Activated naive CD8-positive, alpha-beta T cell treated with anti-CD3 and anti-CD28 coated beads, Interleukin-2, amount 50 U/mL, for 24 hours (primary cell): ENCODE data around the gene PACS1.
A peak's percentile ranks its signal among the peaks of the same experiment; 100 is the strongest.

Experiments used
- ATAC-seq: fragments of 150-1000 bp; cut with Tn5 transposase; one replicate; pipeline ENCODE4 v1.10.0; 2021
- DNase-seq: peaks from one replicate; pipeline ENCODE4 v3.0.0; 2021
- H3K27ac Mint-ChIP-seq: one replicate; pipeline ENCODE4 v1.8.0; 2021; ENCODE audit warnings: mild to moderate bottlenecking, mixed read lengths
- H3K27me3 Mint-ChIP-seq: one replicate; pipeline ENCODE4 v1.8.0; 2021; ENCODE audit warnings: mixed read lengths
- H3K36me3 Mint-ChIP-seq: one replicate; pipeline ENCODE4 v1.8.0; 2021; ENCODE audit warnings: low read depth, mixed read lengths
- H3K4me1 Mint-ChIP-seq: one replicate; pipeline ENCODE4 v1.8.0; 2021; ENCODE audit warnings: mixed read lengths
- H3K4me3 Mint-ChIP-seq: one replicate; pipeline ENCODE4 v1.8.0; 2021; ENCODE audit warnings: mild to moderate bottlenecking, moderate library complexity, mixed read lengths
- H3K9me3 Mint-ChIP-seq: one replicate; pipeline ENCODE4 v1.8.0; 2021; ENCODE audit warnings: mixed read lengths

PACS1 gene

GRCh38 chr11:66146940-66147339, 76.9 kb downstream of the PACS1 start:
- H3K4me3 Mint-ChIP-seq, result no peak overlapping the region
- ATAC-seq (no peak), DNase-seq (no peak)
- no peak overlapping the region for H3K27ac Mint-ChIP-seq
- peaks cover 7% of the 10 kb centered on the region for H3K36me3 Mint-ChIP-seq
- H3K9me3 Mint-ChIP-seq, result no peaks in the 10 kb centered on the region
- H3K4me1 Mint-ChIP-seq, result peaks cover 69% of the 10 kb centered on the region
- no peaks in the 10 kb centered on the region for H3K27me3 Mint-ChIP-seq

- H3K27ac Mint-ChIP-seq, result no peak overlapping the region
- H3K9me3 Mint-ChIP-seq, result peaks cover 7% of the 10 kb centered on the region
- no peak for ATAC-seq
- DNase-seq, result no peak
- peaks cover 15% of the 10 kb centered on the region for H3K36me3 Mint-ChIP-seq
- H3K27me3 Mint-ChIP-seq, result no peaks in the 10 kb centered on the region
- no peak overlapping the region for H3K4me3 Mint-ChIP-seq
- peaks cover 44% of the 10 kb centered on the region for H3K4me1 Mint-ChIP-seq
These were observed 80.1 kb downstream of the PACS1 start for GRCh38 chr11:66150140-66150539.

GRCh38 chr11:66150725-66151124, 80.7 kb downstream of the PACS1 start:
- peaks cover 7% of the 10 kb centered on the region for H3K9me3 Mint-ChIP-seq
- no peaks in the 10 kb centered on the region for H3K27me3 Mint-ChIP-seq
- ATAC-seq (no peak), DNase-seq (no peak)
- H3K4me3 Mint-ChIP-seq, result no peak overlapping the region
- peak overlapping the region; percentile 20 for H3K27ac Mint-ChIP-seq
- peaks cover 15% of the 10 kb centered on the region for H3K36me3 Mint-ChIP-seq
- peaks cover 42% of the 10 kb centered on the region for H3K4me1 Mint-ChIP-seq

- peaks cover 7% of the 10 kb centered on the region for H3K9me3 Mint-ChIP-seq
These were observed 81.2 kb downstream of the PACS1 start for GRCh38 chr11:66151273-66151672.

GRCh38 chr11:66154109-66154508, 84.0 kb downstream of the PACS1 start:
- Mint-ChIP-seq H3K36me3 (peaks cover 8% of the 10 kb centered on the region), H3K9me3 (peaks cover 7% of the 10 kb centered on the region), H3K27ac (no peak overlapping the region), H3K4me3 (no peak overlapping the region), H3K4me1 (peaks cover 54% of the 10 kb centered on the region), H3K27me3 (no peaks in the 10 kb centered on the region)
- ATAC-seq (no peak), DNase-seq (no peak)

More at GRCh38 chr11:66151273-66151672, 81.2 kb downstream of the PACS1 start:
- Mint-ChIP-seq H3K27me3 (no peaks in the 10 kb centered on the region), H3K36me3 (peaks cover 10% of the 10 kb centered on the region), H3K27ac (no peak overlapping the region), H3K4me1 (peaks cover 39% of the 10 kb centered on the region), H3K4me3 (no peak overlapping the region)
- ATAC-seq, result no peak
- no peak for DNase-seq

GRCh38 chr11:66155387-66156073, 85.5 kb downstream of the PACS1 start:
- H3K4me1 Mint-ChIP-seq, result peaks cover 50% of the 10 kb centered on the region
- H3K9me3 Mint-ChIP-seq, result peaks cover 7% of the 10 kb centered on the region
- no peak overlapping the region for H3K27ac Mint-ChIP-seq
- peaks cover 8% of the 10 kb centered on the region for H3K36me3 Mint-ChIP-seq
- H3K27me3 Mint-ChIP-seq, result no peaks in the 10 kb centered on the region
- H3K4me3 Mint-ChIP-seq, result no peak overlapping the region
- DNase-seq, result no peak
- no peak for ATAC-seq

GRCh38 chr11:66157182-66157864, 87.3 kb downstream of the PACS1 start:
- DNase-seq (no peak), ATAC-seq (peak; percentile 71)
- Mint-ChIP-seq H3K27ac (peak overlapping the region; percentile 85), H3K4me3 (no peak overlapping the region), H3K9me3 (peaks cover 4% of the 10 kb centered on the region), H3K36me3 (peaks cover 4% of the 10 kb centered on the region), H3K4me1 (peaks cover 49% of the 10 kb centered on the region), H3K27me3 (no peaks in the 10 kb centered on the region)

GRCh38 chr11:66158156-66158555, 88.1 kb downstream of the PACS1 start:
- Mint-ChIP-seq H3K27ac (peak overlapping the region; percentile 85), H3K27me3 (no peaks in the 10 kb centered on the region), H3K4me1 (peaks cover 50% of the 10 kb centered on the region), H3K36me3 (no peaks in the 10 kb centered on the region), H3K9me3 (no peaks in the 10 kb centered on the region), H3K4me3 (no peak overlapping the region)
- ATAC-seq (no peak), DNase-seq (no peak)

- no peak overlapping the region for H3K27ac Mint-ChIP-seq
- peaks cover 50% of the 10 kb centered on the region for H3K4me1 Mint-ChIP-seq
- H3K9me3 Mint-ChIP-seq, result no peaks in the 10 kb centered on the region
- H3K27me3 Mint-ChIP-seq, result no peaks in the 10 kb centered on the region
- no peak overlapping the region for H3K4me3 Mint-ChIP-seq
- no peaks in the 10 kb centered on the region for H3K36me3 Mint-ChIP-seq
- ATAC-seq (no peak), DNase-seq (no peak)
These were observed 89.4 kb downstream of the PACS1 start for GRCh38 chr11:66159324-66159984.

- no peak overlapping the region for H3K27ac Mint-ChIP-seq
- H3K9me3 Mint-ChIP-seq, result no peaks in the 10 kb centered on the region
- no peak overlapping the region for H3K4me3 Mint-ChIP-seq
- peaks cover 48% of the 10 kb centered on the region for H3K4me1 Mint-ChIP-seq
- no peaks in the 10 kb centered on the region for H3K27me3 Mint-ChIP-seq
- ATAC-seq, result no peak
- H3K36me3 Mint-ChIP-seq, result no peaks in the 10 kb centered on the region
- no peak for DNase-seq
These were observed 90.6 kb downstream of the PACS1 start for GRCh38 chr11:66160709-66161108.

GRCh38 chr11:66168289-66168688, 98.2 kb downstream of the PACS1 start:
- no peaks in the 10 kb centered on the region for H3K27me3 Mint-ChIP-seq
- no peak overlapping the region for H3K27ac Mint-ChIP-seq
- peaks cover 24% of the 10 kb centered on the region for H3K4me1 Mint-ChIP-seq
- H3K4me3 Mint-ChIP-seq, result no peak overlapping the region
- DNase-seq, result no peak
- peak; percentile 36 for ATAC-seq
- H3K9me3 Mint-ChIP-seq, result no peaks in the 10 kb centered on the region
- peaks cover 8% of the 10 kb centered on the region for H3K36me3 Mint-ChIP-seq

- H3K36me3 Mint-ChIP-seq, result peaks cover 4% of the 10 kb centered on the region
- H3K27ac Mint-ChIP-seq, result no peak overlapping the region
- H3K4me3 Mint-ChIP-seq, result no peak overlapping the region
- peak; percentile 37 for DNase-seq
- H3K9me3 Mint-ChIP-seq, result no peaks in the 10 kb centered on the region
- H3K27me3 Mint-ChIP-seq, result no peaks in the 10 kb centered on the region
- peak; percentile 90 for ATAC-seq
- peaks cover 29% of the 10 kb centered on the region for H3K4me1 Mint-ChIP-seq
These were observed 102.1 kb downstream of the PACS1 start for GRCh38 chr11:66172146-66172545.

- ATAC-seq (no peak), DNase-seq (no peak)
- Mint-ChIP-seq H3K4me1 (peaks cover 24% of the 10 kb centered on the region), H3K27ac (no peak overlapping the region), H3K36me3 (no peaks in the 10 kb centered on the region), H3K27me3 (no peaks in the 10 kb centered on the region), H3K9me3 (no peaks in the 10 kb centered on the region), H3K4me3 (no peak overlapping the region)
These were observed 106.6 kb downstream of the PACS1 start for GRCh38 chr11:66176650-66177049.

GRCh38 chr11:66178183-66178582, 108.1 kb downstream of the PACS1 start:
- Mint-ChIP-seq H3K9me3 (no peaks in the 10 kb centered on the region), H3K36me3 (no peaks in the 10 kb centered on the region), H3K4me3 (no peak overlapping the region), H3K4me1 (peaks cover 23% of the 10 kb centered on the region), H3K27ac (no peak overlapping the region), H3K27me3 (no peaks in the 10 kb centered on the region)
- DNase-seq, result no peak
- no peak for ATAC-seq

- Mint-ChIP-seq H3K36me3 (no peaks in the 10 kb centered on the region), H3K4me1 (peaks cover 26% of the 10 kb centered on the region), H3K4me3 (no peak overlapping the region), H3K9me3 (no peaks in the 10 kb centered on the region), H3K27me3 (no peaks in the 10 kb centered on the region), H3K27ac (peak overlapping the region; percentile 47)
- DNase-seq (no peak), ATAC-seq (no peak)
These were observed 108.8 kb downstream of the PACS1 start for GRCh38 chr11:66178871-66179270.
